Fibroblast of lung (primary cell): ENCODE measurements around the gene KRT3. TPM values are rescaled to one million over a fixed set of nuclear protein-coding genes. Genes with fewer than 3 reads are reported as not detected.

Source experiments
- DNase-seq, 2 donors: peaks; one replicate each; pipeline versions ENCODE4 v3.0.0 to v3.0.0-alpha.2; 2010; ENCODE audit warnings: low read depth in 2 of 2
- H2AFZ ChIP-seq: 2 replicates; pipeline ENCODE4 v1.5.1; 2012; ENCODE audit warnings: low read length, control low read depth, inconsistent platforms
- H3K27ac ChIP-seq: 2 replicates; pipeline ENCODE4 v1.5.1; 2011; ENCODE audit warnings: low read length, control low read depth; ENCODE audit not compliant: insufficient read depth
- H3K27me3 ChIP-seq: 2 replicates; pipeline ENCODE4 v1.5.1; 2011; ENCODE audit warnings: mild to moderate bottlenecking, low read length; ENCODE audit not compliant: control insufficient read depth, insufficient read depth
- H3K36me3 ChIP-seq: 2 replicates; pipeline ENCODE4 v1.5.1; 2011; ENCODE audit warnings: low read length; ENCODE audit not compliant: control insufficient read depth, insufficient read depth
- H3K4me1 ChIP-seq: 2 replicates; pipeline ENCODE4 v1.5.1; 2011; ENCODE audit warnings: low read length; ENCODE audit not compliant: control insufficient read depth, insufficient read depth; ENCODE audit errors: extremely low read depth
- H3K4me2 ChIP-seq: 2 replicates; pipeline ENCODE4 v1.5.1; 2011; ENCODE audit warnings: low read length, control low read depth; ENCODE audit not compliant: insufficient read depth; ENCODE audit errors: extremely low read depth
- H3K4me3 ChIP-seq, 4 experiments: fragments of 200-600 bp in 1 of 4; sonication (generic) in 1 of 4; replicated peaks in 1 of 4; 2 replicates each; pipeline ENCODE4 v1.5.1; 2011 to 2016; ENCODE audit warnings: low read length in 4 of 4, low read depth in 3 of 4, mild to moderate bottlenecking in 3 of 4, control low read depth in 2 of 4, inconsistent platforms in 1 of 4, mixed read lengths in 1 of 4; ENCODE audit not compliant: insufficient read depth in 1 of 4; ENCODE audit errors: control extremely low read depth in 1 of 4
- H3K79me2 ChIP-seq: 2 replicates; pipeline ENCODE4 v1.5.1; 2012; ENCODE audit warnings: mild to moderate bottlenecking, low read length, inconsistent platforms; ENCODE audit not compliant: control insufficient read depth, insufficient read depth
- H3K9ac ChIP-seq: 2 replicates; pipeline ENCODE4 v1.5.1; 2011; ENCODE audit warnings: mild to moderate bottlenecking, low read length, control low read depth; ENCODE audit not compliant: insufficient read depth
- H3K9me3 ChIP-seq: 2 replicates; pipeline ENCODE4 v1.5.1; 2012; ENCODE audit warnings: low read depth, low read length; ENCODE audit not compliant: control insufficient read depth, insufficient read depth
- H4K20me1 ChIP-seq: 2 replicates; pipeline ENCODE4 v1.5.1; 2011; ENCODE audit warnings: low read length; ENCODE audit not compliant: control insufficient read depth, insufficient read depth; ENCODE audit errors: extremely low read depth
- EZH2 ChIP-seq: IDR thresholded peaks from 2 replicates; pipeline ENCODE4 v1.5.1; 2012; ENCODE audit warnings: low read length, control low read depth, mild to moderate bottlenecking; ENCODE audit errors: missing control alignments
- polyA plus RNA-seq, 2 donors: library from polyadenylated mRNA; depleted of rRNA in 1 of 2; stranded (reverse) in 1 of 2; unstranded in 1 of 2; fragments of >200 nt; gene quantifications; 2 replicates each; pipeline ENCODE4 v1.2.1, GENCODE V29; 2011 to 2012; ENCODE audit warnings: missing spikeins in 1 of 2
- total RNA-seq: library from RNA; depleted of rRNA; stranded (reverse); fragments of >200 nt; gene quantifications from 2 replicates; pipeline ENCODE4 v1.2.1, GENCODE V29; 2014
- TF ChIP-seq, protein P1 (sequence below), 2 donors: IDR thresholded peaks in 1 of 2; conservative IDR thresholded peaks in 1 of 2; 1 replicate in 1 of 2; 2 replicates in 1 of 2; pipeline ENCODE4 v1.5.1; 2011 to 2012; ENCODE audit warnings: low read length in 2 of 2, control low read depth in 1 of 2, inconsistent platforms in 1 of 2, low read depth in 1 of 2, mild to moderate bottlenecking in 1 of 2

The KRT3 gene
- total and polyA plus RNA-seq, 2 donors (not counting 1 experiment from before 2014, with no cell fraction given) = not detected

DNA sequence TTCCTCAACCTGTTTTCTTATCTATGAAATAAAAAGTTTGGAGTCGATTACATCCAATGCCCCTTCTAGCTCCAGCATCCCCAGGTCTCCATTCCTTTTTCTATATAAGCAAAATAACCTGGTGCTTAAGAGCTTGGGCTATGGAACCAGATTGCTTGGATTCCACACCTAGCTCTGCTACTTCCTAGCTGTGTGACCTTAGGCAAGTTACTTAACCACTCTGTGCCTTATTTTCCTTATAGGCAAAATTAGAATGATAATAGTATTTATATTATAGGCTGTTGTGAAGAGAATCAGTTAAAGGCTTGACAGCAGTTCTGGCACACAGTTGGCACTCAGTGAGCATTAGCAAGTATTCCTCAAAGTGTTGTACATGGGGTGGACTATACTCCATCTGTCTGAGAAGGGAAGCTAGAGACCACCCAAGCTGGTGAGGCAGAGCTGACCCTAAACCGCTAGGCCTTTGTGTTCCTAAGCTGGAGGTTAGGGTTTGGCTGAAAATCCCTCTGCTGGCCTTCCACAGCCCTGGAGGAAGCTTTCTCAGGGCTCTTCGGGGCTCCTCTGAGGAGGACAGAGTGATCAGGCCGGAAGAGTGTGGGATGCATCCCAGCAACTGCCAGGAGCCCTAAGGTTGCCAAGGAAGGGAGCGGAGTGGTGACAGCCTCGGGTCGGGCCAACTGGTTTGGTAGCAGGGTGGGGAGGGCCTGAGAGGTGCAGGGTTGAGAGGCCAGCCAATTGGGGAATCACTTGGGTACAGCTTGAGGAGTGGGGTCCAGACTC, 24.0 kb upstream of the KRT3 start:
- H4K20me1 ChIP-seq = no peaks in the 10 kb centered on the region
- H3K4me1 ChIP-seq = no peaks in the 10 kb centered on the region
- no peak overlapping the region for H3K9ac ChIP-seq
- no peak overlapping the region for H2AFZ ChIP-seq
- no peaks in the 10 kb centered on the region for H3K79me2 ChIP-seq
- H3K27me3 ChIP-seq = no peaks in the 10 kb centered on the region
- TF ChIP-seq, protein P1, sequence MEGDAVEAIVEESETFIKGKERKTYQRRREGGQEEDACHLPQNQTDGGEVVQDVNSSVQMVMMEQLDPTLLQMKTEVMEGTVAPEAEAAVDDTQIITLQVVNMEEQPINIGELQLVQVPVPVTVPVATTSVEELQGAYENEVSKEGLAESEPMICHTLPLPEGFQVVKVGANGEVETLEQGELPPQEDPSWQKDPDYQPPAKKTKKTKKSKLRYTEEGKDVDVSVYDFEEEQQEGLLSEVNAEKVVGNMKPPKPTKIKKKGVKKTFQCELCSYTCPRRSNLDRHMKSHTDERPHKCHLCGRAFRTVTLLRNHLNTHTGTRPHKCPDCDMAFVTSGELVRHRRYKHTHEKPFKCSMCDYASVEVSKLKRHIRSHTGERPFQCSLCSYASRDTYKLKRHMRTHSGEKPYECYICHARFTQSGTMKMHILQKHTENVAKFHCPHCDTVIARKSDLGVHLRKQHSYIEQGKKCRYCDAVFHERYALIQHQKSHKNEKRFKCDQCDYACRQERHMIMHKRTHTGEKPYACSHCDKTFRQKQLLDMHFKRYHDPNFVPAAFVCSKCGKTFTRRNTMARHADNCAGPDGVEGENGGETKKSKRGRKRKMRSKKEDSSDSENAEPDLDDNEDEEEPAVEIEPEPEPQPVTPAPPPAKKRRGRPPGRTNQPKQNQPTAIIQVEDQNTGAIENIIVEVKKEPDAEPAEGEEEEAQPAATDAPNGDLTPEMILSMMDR (conservative IDR thresholded peaks at IDR 0.05 in 1 of 2, IDR thresholded peaks at IDR 0.05 in 1 of 2; ENCODE audit: low read depth in 1 of 2, low read length in 2 of 2) = no peak
- TF ChIP-seq EZH2 = no peak
- no peak for DNase-seq
- no peak overlapping the region for H3K4me3 ChIP-seq
- no peaks in the 10 kb centered on the region for H3K36me3 ChIP-seq
- H3K4me2 ChIP-seq = no peak overlapping the region
- no peak overlapping the region for H3K27ac ChIP-seq
- H3K9me3 ChIP-seq = no peaks in the 10 kb centered on the region

DNA sequence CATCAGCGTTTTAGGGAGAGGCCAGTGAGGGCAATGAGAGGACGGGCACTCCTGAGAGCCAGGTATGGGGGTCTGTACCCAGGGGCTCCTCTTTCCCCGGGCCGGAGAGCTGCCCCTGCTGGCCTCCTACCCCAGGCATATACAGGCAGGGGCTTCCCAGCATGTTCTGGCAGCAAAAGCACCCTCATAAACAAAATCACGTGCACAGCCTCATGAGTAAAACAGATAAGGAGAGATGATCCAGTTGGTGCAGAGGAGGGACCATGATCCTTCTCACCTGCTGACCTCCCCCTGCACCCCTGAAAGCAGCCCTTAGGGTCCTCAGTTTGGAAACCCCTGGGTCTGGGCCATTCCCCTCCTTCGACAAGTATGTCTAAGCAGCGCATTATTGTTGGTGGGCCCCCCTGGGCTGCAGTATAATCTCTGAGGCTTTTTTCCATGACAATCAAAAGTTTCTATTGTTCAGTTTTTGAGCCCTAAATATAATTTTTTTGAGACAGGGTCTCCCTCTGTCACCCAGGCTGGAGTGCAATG, 23.0 kb upstream of the KRT3 start:
- Histone ChIP-seq H3K27me3 (no peaks in the 10 kb centered on the region), H2AFZ (no peak overlapping the region), H3K27ac (no peak overlapping the region), H3K4me2 (no peak overlapping the region), H3K36me3 (no peaks in the 10 kb centered on the region), H3K4me3 (no peak overlapping the region), H4K20me1 (no peaks in the 10 kb centered on the region), H3K79me2 (no peaks in the 10 kb centered on the region), H3K4me1 (no peaks in the 10 kb centered on the region), H3K9ac (no peak overlapping the region), H3K9me3 (no peaks in the 10 kb centered on the region)
- no peak for DNase-seq
- TF ChIP-seq, protein P1 (conservative IDR thresholded peaks at IDR 0.05 in 1 of 2, IDR thresholded peaks at IDR 0.05 in 1 of 2; ENCODE audit: low read depth in 1 of 2, low read length in 2 of 2) = no peak
- no peak for TF ChIP-seq EZH2

DNA sequence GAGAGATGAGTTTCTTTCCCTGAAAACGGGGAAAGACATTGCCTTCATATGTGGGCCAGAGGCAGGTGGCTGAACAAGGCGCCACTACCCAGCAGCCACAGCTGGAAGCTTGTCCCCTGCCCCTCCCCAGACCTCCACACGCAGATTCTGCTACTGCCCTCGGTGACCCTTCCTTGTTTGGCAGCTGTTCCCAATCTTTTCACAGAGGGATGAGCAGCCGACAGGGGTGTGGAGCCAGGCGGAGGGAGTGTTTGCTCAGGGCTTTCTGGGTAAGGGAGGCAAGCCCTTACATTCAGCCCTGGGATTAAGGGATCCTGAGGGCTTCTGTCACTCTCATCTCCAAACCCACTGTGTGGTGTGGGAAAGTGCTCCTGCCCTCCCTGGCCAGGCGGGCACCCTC, 22.5 kb upstream of the KRT3 start:
- H3K27me3 ChIP-seq = no peaks in the 10 kb centered on the region
- no peak for TF ChIP-seq EZH2
- TF ChIP-seq, protein P1 (conservative IDR thresholded peaks at IDR 0.05 in 1 of 2, IDR thresholded peaks at IDR 0.05 in 1 of 2; ENCODE audit: low read depth in 1 of 2, low read length in 2 of 2) = no peak
- no peak for DNase-seq

More for the DNA sequence above, 22.5 kb upstream of the KRT3 start:
- no peaks in the 10 kb centered on the region for H4K20me1 ChIP-seq
- no peak overlapping the region for H2AFZ ChIP-seq
- H3K4me2 ChIP-seq = no peak overlapping the region
- H3K9me3 ChIP-seq = no peaks in the 10 kb centered on the region
- H3K79me2 ChIP-seq = no peaks in the 10 kb centered on the region
- H3K9ac ChIP-seq = no peak overlapping the region
- no peak overlapping the region for H3K27ac ChIP-seq
- no peaks in the 10 kb centered on the region for H3K36me3 ChIP-seq
- H3K4me3 ChIP-seq = no peak overlapping the region
- H3K4me1 ChIP-seq = no peaks in the 10 kb centered on the region
